ENCODE results near the gene UST. TPM values are rescaled to one million over a fixed set of nuclear protein-coding genes. Genes with fewer than 3 reads are reported as not detected.
A peak's percentile ranks its signal among the peaks of the same experiment; 100 is the strongest.

Gene UST
- total RNA-seq, 4 donors from 2014 or later = 4.8 to 9.0 (median 7.8) TPM

GRCh38 chr6:148928811-148929210 lies 182.0 kb downstream of the UST start:
- DNase-seq = no peak
- H3K27me3 ChIP-seq = no peaks in the 10 kb centered on the region
- in situ Hi-C loops (cut with MboI; ENCODE audit: low pct_ligation_motif_present in 1 of 4, low pct_unique_long_range_greater_than_20kb in 1 of 4, low sequenced_read_pairs in 3 of 4) (no loop called here), intact Hi-C loops (cut with DNase I; ENCODE audit: low total_unique reads) (no loop called here)
- WGBS, 2 donors (ENCODE audit: low coverage in 1 of 2) = 96 to 100% methylated on average over 1 of the region's 1 CpG
- no peak for TF ChIP-seq POLR2A (IDR thresholded peaks at IDR 0.05)
- TF ChIP-seq, protein P1, sequence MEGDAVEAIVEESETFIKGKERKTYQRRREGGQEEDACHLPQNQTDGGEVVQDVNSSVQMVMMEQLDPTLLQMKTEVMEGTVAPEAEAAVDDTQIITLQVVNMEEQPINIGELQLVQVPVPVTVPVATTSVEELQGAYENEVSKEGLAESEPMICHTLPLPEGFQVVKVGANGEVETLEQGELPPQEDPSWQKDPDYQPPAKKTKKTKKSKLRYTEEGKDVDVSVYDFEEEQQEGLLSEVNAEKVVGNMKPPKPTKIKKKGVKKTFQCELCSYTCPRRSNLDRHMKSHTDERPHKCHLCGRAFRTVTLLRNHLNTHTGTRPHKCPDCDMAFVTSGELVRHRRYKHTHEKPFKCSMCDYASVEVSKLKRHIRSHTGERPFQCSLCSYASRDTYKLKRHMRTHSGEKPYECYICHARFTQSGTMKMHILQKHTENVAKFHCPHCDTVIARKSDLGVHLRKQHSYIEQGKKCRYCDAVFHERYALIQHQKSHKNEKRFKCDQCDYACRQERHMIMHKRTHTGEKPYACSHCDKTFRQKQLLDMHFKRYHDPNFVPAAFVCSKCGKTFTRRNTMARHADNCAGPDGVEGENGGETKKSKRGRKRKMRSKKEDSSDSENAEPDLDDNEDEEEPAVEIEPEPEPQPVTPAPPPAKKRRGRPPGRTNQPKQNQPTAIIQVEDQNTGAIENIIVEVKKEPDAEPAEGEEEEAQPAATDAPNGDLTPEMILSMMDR (IDR thresholded peaks at IDR 0.05) = no peak
- TF ChIP-seq POLR2AphosphoS5 (IDR thresholded peaks at IDR 0.05) = no peak
- no peak for TF ChIP-seq EP300 (IDR thresholded peaks at IDR 0.05; ENCODE audit: low read depth)
- no peaks in the 10 kb centered on the region for H3K4me1 ChIP-seq
- H3K36me3 ChIP-seq = no peaks in the 10 kb centered on the region
- no peak overlapping the region for H3K4me3 ChIP-seq
- H3K27ac ChIP-seq = no peak overlapping the region
- no peaks in the 10 kb centered on the region for H3K9me3 ChIP-seq

DNA sequence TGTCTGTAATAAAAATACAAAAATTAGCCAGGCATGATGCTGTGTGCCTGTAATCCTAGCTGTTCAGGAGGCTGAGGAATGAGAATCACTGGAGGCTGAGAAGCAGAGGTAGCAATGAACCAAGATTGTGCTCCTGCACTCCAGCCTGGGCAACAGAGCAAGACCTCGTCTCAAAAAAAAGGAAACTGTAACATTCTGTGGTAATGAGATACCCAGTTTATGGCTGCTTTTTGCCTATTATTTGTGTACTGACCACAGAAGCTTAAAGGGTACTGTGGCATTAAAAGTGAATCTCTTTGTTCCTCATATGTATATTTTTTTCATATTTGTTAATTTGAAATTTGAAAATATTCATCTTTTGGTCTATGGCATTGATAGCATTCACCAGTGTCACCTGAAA lies 185.4 kb downstream of the UST start:
- H3K4me3 ChIP-seq = no peak overlapping the region
- intact Hi-C loops (cut with DNase I; ENCODE audit: low total_unique reads) (no loop called here), in situ Hi-C loops (cut with MboI; ENCODE audit: low pct_ligation_motif_present in 1 of 4, low pct_unique_long_range_greater_than_20kb in 1 of 4, low sequenced_read_pairs in 3 of 4) (no loop called here)
- no peak overlapping the region for H3K27ac ChIP-seq
- H3K9me3 ChIP-seq = no peaks in the 10 kb centered on the region
- no peaks in the 10 kb centered on the region for H3K36me3 ChIP-seq
- peaks cover 0 to 10% (median 0%) of the 10 kb centered on the region in 4 donors for H3K4me1 ChIP-seq
- no peak for DNase-seq
- TF ChIP-seq POLR2AphosphoS5 (IDR thresholded peaks at IDR 0.05) = no peak
- TF ChIP-seq, protein P1 (IDR thresholded peaks at IDR 0.05) = no peak
- no peak for TF ChIP-seq EP300 (IDR thresholded peaks at IDR 0.05; ENCODE audit: low read depth)
- no peak for TF ChIP-seq POLR2A (IDR thresholded peaks at IDR 0.05)
- H3K27me3 ChIP-seq = no peaks in the 10 kb centered on the region
- 92% methylated on average over 1 of the region's 1 CpG; no CpG with 5 or more reads in 1 of the 2 donors for WGBS, 2 donors (ENCODE audit: low coverage in 1 of 2)

DNA sequence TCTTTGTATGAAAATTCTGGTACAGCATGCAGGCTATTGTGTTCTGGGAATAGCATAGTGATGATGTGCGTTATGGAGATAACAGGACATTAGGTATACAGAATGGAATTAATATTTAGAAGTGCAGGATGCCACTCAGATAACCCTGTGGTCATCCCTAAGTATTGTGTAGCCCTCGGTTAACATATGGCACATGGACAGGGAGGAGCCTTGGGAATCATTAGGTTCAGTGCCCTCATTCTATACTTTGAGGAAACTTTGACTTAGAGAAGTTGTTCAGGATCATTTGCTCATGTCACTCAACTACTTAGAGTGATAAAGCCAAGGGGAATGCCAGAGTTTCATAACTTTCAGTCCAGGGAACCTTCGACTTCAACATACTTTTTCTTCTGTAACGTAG lies 185.9 kb downstream of the UST start:
- H3K4me1 ChIP-seq = peaks cover 0 to 10% (median 0%) of the 10 kb centered on the region in 4 donors
- 89% methylated on average over 2 to 4 of the region's 4 CpGs for WGBS, 2 donors (ENCODE audit: low coverage in 1 of 2)
- no peak for TF ChIP-seq POLR2AphosphoS5 (IDR thresholded peaks at IDR 0.05)
- no peaks in the 10 kb centered on the region for H3K27me3 ChIP-seq
- DNase-seq = no peak
- no peaks in the 10 kb centered on the region for H3K9me3 ChIP-seq
- in situ Hi-C loops (cut with MboI; ENCODE audit: low pct_ligation_motif_present in 1 of 4, low pct_unique_long_range_greater_than_20kb in 1 of 4, low sequenced_read_pairs in 3 of 4) (no loop called here), intact Hi-C loops (cut with DNase I; ENCODE audit: low total_unique reads) (no loop called here)
- H3K27ac ChIP-seq = no peak overlapping the region
- no peaks in the 10 kb centered on the region for H3K36me3 ChIP-seq
- no peak overlapping the region for H3K4me3 ChIP-seq

DNA sequence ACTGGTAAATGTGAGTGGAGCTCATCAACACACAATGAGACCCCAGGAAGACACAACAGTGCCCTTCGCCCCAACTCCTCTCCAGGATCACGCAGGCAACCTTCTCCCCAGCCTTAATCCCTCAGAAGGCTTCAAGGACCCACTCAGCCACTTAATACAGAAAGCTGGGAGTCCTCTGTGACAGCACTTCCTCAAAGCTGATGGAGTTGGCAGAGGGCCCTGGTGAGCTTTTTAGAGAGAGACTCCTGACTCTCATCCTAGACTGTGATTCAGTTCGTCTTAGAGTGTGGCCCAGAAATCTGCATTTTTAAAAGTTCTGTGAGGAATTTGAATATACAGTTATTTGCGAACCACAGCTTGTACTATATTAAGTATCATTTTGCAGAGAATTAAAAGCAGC lies 187.7 kb downstream of the UST start:
- no peak overlapping the region for H3K4me3 ChIP-seq
- intact Hi-C loops (cut with DNase I; ENCODE audit: low total_unique reads) = no loop called here
- WGBS, 2 donors (ENCODE audit: low coverage in 1 of 2) = 61 to 89% methylated on average over 1 to 4 of the region's 4 CpGs

More for the DNA sequence above, 187.7 kb downstream of the UST start:
- Histone ChIP-seq H3K27ac (no peak overlapping the region), H3K9me3 (no peaks in the 10 kb centered on the region), H3K4me1 (peaks cover 0 to 10% (median 0%) of the 10 kb centered on the region in 4 donors), H3K36me3 (no peaks in the 10 kb centered on the region), H3K27me3 (no peaks in the 10 kb centered on the region)
- peak; percentile 23 for DNase-seq
- in situ Hi-C loops (cut with MboI; ENCODE audit: low pct_ligation_motif_present in 1 of 4, low pct_unique_long_range_greater_than_20kb in 1 of 4, low sequenced_read_pairs in 3 of 4) = no loop called here
- no peak for TF ChIP-seq EP300 (IDR thresholded peaks at IDR 0.05; ENCODE audit: low read depth)
- no peak for TF ChIP-seq POLR2A (IDR thresholded peaks at IDR 0.05)
- TF ChIP-seq, protein P1 (IDR thresholded peaks at IDR 0.05) = no peak
- no peak for TF ChIP-seq POLR2AphosphoS5 (IDR thresholded peaks at IDR 0.05)
